Myocyte (in vitro differentiated cells): ENCODE data around the gene KIAA0232. TPM values are rescaled to one million over a fixed set of nuclear protein-coding genes. Genes with fewer than 3 reads are reported as not detected.

Experiments used
- DNase-seq: peaks from one replicate; pipeline ENCODE4 v3.0.0-alpha.2; 2012; ENCODE audit warnings: low read depth
- polyA plus RNA-seq: library from polyadenylated mRNA; unstranded; fragments of >200 nt; gene quantifications from one replicate; pipeline ENCODE4 v1.2.1, GENCODE V29; 2012; ENCODE audit warnings: missing spikeins
- total RNA-seq: library from RNA; depleted of rRNA; stranded (reverse); fragments of >200 nt; gene quantifications from 2 replicates; pipeline ENCODE4 v1.2.3, GENCODE V29; 2014

The KIAA0232 gene, protein sequence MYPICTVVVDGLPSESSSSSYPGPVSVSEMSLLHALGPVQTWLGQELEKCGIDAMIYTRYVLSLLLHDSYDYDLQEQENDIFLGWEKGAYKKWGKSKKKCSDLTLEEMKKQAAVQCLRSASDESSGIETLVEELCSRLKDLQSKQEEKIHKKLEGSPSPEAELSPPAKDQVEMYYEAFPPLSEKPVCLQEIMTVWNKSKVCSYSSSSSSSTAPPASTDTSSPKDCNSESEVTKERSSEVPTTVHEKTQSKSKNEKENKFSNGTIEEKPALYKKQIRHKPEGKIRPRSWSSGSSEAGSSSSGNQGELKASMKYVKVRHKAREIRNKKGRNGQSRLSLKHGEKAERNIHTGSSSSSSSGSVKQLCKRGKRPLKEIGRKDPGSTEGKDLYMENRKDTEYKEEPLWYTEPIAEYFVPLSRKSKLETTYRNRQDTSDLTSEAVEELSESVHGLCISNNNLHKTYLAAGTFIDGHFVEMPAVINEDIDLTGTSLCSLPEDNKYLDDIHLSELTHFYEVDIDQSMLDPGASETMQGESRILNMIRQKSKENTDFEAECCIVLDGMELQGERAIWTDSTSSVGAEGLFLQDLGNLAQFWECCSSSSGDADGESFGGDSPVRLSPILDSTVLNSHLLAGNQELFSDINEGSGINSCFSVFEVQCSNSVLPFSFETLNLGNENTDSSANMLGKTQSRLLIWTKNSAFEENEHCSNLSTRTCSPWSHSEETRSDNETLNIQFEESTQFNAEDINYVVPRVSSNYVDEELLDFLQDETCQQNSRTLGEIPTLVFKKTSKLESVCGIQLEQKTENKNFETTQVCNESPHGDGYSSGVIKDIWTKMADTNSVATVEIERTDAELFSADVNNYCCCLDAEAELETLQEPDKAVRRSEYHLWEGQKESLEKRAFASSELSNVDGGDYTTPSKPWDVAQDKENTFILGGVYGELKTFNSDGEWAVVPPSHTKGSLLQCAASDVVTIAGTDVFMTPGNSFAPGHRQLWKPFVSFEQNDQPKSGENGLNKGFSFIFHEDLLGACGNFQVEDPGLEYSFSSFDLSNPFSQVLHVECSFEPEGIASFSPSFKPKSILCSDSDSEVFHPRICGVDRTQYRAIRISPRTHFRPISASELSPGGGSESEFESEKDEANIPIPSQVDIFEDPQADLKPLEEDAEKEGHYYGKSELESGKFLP (N-terminal part only)
- total RNA-seq, result 64.2 and 73.7 TPM in 2 replicates
- 16.5 TPM for polyA plus RNA-seq

DNA sequence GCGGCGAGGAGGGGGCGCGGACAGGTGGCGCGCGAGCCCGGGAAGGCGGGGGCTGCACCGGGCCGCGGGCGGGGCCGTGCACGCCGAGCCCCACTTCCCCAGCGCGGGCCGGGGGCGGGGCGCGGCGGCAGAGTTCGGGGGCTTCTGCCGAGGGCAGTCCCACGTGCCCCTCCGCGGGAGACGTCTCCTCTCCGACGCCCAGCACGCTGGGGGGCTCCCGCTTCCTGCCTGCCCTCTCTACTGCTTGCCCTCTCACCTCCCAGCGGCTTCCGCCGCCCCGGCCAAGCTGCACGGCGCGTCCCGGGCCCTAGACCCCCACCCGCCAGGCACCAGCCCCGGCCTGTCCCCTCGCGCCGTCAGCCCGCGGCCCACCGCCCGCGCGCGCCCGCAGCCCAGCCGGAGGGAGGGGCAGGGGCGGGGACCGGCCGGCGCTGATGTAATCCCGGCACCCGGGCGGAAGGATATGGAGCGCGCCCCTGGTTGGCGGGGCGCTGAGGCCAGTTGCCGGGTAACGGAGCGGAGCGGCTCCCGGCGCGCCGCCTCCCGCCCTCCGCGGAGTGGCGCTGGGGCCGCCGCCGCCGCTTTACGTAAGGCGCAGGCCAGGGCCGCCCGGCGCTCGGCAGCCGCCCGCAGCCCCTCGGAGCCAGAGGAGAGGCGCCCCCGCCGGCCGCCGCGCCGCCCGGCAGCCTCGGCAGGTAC lies at the start of gene KIAA0232:
KIAA0232 (plus strand) TSS at position 581 of the 699 bp plus-strand sequence. CDS start 41,727 bp downstream, outside the sequence.
- peak; percentile 94 for DNase-seq

DNA sequence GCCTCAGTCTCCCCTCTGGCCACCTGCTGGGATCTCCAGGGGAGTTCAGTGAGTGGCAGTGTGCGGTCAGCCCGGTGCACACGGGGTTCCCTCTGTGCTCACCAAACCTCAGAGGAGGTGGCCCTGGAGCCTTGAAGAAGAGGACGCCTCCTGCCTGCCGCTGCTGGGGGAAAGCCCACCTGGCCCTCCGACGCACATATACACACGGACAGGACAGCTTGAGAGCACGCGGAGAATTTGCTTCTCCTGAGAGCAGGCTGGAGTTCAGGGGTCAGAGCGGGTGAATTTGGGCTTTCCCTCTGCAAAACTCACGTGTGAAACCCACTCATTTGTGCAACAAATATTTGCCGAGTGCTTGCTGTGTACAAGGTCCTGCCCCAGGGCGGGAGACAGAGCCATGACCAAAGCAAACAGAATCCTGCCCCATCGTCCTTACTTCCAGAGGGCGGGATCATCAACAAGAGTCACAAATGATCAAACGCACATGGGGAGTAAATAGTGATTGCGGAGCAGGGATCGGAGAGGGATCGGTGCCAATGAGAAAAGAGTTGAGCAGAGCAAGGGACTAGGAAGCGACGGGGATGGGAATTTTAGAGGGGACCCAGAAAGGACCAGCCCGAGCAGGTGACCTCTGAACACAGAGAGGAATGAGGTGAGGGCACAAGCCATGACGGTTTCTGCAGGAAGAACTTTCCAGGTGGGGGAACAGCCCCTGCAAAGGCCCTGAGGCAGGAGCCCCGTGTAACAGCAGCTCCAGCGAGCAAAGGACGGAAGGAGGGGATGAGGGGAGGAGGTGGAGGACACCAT lies 49.0 kb upstream of the KIAA0232 start:
- no peak for DNase-seq

DNA sequence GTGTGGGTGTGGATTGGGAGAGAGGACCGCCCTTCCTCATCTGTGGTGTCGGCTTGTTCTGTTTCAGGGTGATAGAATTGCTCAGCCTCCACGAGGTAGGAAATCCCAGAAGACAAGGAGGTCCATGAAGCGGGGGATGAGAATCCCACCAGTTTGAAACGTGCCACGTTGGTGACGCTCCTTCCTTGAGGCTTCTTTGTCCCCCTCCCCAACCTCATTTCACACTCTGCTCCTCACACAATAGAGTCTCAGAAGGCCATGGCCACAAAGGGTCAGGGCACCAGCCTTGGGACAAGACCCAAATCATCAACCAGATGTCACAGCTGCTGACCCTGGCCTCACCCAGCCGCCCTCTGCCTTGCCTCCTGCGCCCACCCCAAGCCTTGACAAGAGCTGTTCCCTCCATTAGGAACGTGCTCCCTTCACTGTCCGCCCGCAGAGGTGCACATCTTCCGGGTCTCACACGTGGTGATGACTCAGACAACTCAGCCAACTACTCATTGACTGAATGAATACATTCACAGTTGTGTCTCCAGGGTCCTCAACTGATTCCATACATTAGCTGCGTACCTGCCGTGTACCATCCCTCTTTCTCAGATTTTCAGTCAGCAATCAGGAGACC lies 48.3 kb upstream of the KIAA0232 start:
- DNase-seq, result no peak

DNA sequence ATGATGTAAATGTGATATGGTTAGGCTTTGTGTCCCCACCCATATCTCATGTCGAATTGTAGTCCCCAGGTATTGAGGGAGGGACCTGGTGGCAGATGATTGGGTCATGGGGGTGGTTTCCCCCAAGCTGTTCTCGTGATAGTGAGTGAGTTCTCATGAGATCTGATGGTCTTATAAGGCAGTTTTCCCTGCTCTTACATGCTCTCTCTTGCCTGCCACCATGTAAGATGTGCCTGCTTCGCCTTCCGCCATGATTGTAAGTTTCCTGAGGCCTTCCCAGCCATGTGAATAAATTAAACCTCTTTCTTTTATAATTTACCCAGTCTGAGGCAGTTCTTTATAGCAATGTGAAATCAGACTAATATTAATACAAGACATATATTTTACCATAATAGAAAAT lies 42.6 kb upstream of the KIAA0232 start:
- no peak for DNase-seq

DNA sequence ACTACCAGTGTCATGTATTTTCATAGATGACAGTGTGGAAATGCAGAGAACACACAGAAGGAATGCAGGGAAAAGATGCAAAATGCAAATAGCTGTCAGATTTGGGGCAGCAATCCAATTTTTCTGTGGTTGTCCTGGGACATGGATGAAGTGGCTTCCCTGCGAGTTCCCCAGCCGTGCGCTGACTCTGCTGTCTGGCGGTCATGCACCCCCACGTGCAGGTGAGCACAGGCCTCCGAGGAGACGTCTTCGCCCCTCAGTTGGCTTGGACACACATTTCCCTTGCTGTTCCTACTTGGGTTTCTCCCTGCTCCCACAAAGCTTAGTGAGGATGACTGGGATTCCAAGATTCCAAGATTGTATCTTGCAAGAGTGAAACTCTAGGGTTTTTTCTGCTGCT lies 42.2 kb upstream of the KIAA0232 start:
- no peak for DNase-seq

DNA sequence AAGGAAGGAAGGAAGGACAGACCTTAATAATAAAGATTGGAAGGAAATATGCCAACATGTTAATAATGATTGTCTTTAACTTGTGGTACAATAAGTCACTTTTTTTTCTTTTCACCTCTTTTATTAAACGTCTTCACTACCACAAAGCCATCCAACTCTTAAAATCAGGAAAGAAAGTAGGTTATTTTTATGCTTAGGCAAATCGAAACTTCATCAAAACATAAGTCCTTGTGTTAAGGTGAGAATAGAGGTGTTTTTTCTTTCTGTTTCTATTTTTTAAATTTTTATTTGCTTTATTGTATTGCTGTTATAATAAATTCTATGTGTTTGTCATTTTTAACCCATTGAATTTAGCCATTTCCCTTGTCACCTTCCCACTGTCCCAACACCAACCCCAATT lies 40.0 kb upstream of the KIAA0232 start:
- DNase-seq, result no peak

DNA sequence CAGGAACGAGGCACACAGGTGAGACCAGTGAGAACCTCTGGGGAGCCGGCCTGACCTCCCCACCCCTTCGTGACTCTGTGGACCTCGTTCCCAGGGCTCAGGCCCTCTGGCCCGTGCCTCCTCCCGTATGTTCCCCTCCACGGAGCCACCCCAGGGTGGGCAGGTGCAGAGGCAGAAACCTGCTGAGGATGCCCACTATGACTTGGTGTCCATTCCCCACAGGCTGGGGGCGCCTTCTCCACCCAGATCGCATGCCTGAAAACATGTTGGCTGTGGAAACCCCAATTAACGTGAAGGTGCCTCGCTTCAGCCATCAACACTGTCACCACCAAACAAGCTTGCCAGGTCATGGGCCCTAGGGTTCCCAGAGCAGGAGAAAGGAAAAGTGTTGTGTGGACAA lies 39.5 kb upstream of the KIAA0232 start:
- no peak for DNase-seq

DNA sequence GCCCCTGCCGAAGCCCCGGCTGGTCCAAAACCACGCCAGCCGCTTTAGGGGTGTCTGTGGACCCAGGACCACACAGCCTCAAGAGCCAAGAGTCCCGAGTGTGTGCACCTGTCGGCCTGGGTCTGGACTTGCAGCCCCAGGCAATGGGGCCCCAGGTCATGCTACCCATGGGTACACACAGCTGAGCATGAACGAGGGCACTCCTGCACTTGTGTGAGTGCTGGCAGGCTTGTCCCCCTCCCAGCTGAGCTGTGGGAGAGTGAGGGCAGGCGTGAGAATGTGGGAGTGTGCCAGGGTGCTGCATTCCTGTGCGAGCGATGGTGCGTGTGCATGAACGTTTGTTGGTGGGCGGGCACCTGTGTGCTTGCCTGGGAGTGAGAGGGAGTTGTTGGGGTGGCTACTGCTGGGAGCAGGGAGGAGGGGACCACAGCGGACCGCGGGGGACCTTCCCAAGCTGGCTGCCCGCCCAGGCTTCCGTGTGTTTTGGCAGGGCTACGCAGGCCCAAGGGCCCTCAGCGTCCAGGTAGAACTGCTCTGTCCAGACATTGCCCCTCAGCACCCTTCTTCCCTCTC lies 35.7 kb upstream of the KIAA0232 start:
- DNase-seq, result no peak

DNA sequence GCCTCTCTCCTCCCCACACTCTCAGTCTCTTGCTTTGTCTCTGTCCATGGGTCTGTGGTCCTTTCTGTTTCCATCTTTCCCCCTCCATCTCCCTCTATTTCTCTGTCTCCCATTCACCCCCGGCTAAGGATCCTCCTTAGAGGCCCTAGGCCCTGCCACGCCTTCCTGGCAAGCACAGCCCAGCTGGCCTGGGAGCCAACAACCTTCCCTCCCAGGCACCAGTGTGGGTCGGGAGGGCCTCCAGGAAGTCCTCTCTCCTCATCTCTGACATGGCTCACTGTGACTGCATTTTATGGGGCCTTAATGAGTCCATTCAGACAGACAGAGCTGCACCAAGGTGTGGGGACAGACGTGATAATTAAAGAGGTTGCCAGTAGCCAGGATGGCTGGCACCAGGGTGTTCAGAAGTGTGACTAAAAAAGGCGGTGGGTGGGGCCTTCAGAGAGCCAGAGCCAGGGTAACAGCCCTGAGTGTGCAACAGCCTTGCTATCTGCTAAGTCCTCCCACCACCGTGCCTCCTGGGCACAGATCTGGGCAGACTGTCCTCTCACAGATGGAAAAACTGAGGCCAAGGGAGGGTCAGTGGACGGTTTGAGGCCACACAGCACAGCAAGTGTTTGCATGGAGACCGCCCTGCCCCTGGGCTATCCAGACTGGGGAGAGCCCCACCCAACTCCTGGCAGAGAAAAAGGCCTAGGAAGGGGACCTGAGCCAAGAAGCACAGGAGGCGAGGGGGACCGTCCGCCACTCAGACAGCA lies 35.1 kb upstream of the KIAA0232 start:
- no peak for DNase-seq

DNA sequence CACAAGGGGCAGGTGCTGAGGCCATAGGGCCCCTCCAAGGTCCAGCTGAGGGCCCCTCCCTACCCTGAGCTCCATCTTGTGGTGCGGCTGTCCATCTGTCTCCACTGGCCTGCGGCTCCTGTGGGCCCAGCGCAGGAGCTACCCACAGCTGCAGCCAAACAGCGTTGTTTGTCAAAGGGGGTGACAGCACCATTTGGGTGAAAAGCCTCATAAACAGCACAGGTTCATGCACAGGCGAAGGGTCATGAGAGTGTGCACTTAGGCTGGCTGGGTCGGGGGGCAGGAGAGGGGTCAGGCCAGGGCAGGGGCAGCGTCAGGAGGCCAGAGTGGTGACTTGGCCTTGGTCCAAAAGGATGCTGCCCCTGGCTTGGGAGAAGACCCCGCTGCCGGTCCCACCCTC lies 34.2 kb upstream of the KIAA0232 start:
- no peak for DNase-seq

DNA sequence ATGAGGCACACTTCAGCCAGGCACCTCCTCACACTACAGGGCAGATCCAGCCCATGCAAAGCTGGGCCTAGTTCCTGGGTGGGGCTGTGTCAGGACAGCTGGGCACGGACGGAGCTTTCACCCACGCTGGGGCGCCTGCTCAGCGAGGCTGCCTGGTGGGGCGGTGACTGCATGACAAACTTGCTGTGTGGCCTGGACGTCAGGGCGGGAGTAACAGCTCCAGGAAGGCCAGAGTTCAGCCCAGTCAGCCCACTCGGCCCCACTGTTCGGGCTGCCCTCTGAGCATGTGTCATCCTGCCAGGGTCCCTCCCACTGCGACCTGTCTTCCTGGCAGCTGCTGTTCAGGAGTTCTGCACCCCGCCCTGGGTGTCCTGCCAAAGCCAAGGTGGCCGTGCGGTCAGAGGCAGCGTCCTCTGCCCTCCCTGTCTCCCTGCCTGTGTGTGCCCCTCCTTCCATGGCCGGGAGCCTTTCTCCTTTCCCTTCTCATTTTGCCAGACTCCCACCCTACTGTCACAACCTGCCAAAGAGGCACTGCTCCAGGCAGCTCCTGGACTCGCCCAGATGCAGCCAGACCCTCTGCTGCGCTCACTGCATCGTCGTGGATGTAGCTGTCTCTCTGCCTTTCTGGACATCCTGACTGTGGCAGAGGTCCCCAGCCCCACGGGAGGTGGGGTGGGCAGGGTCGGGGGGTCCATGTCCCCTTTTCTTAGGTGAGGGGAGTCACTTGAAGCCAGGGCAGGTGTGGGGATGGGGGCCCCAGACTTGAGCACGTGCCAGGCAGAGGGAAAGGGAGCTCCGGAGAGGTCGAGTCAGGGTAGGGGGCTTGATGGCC lies 33.0 kb upstream of the KIAA0232 start:
- peak; percentile 86 for DNase-seq

DNA sequence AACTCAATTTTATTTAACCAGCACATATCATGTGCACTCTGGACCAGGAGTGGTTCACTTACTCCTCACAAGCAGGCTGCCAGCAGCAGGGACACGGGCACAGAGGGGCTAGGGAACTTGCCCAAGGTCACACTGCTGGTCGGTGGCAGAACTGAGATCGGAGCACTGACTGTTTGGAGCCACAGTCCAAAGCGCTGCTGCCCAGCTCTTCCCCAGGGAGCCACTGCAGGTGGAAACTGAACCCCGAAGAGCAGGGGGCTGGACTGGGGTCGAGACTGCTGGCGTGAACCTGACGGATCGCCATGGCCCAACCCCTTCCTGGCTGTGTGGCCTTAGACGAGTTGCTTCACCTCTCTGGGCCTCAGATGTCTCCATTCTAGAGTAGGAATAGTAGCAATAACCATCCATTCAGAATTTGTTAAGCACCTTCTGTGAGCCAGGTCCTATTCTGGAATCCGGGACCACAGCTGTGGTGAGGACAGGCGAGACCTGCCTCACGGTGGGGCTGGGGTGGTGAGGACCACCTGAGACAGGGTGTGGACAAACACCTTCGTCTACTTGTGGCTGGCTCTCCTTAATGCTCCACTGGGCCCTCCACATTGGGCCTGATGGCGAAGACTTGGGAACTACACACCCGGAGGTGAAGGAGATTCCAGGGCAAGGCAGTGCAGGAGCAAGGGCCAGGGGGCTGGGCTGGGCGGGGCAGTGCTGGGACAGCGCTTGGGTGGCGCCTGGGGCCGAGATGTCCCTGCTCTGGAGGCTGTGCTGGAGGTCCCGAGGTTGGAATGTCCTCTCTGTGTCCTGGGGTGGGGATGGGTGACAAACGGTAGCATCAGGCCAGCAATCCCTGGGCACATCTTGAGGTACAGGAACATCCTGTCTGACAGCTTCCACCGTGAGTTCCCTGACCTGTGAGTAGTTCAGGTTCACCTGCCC lies 32.0 kb upstream of the KIAA0232 start:
- no peak for DNase-seq

DNA sequence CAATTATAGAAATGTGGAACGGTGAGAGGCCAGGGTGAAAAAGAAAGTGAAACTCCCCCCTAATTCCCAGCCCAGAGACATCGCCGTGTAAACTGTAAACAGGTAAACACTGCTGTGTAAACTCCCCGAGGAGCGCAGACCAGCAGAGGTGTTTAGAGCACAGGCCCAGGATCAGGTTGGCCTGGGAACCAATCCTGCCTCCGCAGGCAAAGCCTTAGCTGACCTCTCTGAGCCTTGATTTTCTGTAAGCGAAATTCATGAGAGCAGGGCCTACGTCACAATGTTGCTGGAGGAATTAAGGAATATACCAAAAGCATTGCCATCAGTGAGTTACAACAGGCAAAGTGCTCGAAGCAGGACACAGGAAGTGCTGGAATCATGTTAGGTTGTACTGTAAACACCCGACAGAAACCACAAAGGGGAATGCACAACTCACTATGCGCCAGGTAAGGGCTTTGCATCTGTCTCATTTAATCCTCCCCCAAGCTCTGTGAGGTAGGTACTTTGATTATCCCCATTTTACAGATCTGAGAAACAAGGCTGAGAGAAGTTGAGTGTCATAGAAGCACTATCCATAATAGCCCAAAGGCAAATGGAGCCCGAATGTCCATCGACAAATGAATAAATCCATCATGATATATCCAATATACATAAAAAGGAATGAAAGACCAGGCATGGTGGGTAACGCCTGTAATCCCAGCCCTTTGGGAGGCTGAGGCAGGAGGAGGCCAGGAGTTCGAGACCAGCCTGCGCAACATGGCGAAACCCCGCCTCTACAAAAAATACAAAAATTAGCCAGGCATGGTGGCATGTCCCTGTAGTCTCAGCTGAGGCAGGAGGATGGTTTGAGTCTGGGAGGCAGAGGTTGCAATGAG lies 30.7 kb upstream of the KIAA0232 start:
- no peak for DNase-seq

DNA sequence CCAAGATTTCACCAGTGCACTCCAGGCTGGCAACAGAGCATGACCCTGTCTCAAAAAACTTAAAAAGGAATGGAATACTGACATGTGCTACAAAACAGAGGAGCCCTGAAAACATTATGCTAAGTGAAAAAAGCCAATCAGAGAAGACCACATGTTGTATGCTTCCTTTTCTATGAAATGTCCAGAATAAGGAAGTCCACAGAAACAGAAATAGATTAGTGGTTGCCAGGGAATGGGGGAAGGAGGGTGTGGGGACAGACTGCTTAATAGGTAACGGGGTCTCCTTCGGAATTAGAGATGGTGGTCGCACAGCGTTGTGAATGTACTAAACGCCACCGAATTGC lies 30.1 kb upstream of the KIAA0232 start:
- no peak for DNase-seq

DNA sequence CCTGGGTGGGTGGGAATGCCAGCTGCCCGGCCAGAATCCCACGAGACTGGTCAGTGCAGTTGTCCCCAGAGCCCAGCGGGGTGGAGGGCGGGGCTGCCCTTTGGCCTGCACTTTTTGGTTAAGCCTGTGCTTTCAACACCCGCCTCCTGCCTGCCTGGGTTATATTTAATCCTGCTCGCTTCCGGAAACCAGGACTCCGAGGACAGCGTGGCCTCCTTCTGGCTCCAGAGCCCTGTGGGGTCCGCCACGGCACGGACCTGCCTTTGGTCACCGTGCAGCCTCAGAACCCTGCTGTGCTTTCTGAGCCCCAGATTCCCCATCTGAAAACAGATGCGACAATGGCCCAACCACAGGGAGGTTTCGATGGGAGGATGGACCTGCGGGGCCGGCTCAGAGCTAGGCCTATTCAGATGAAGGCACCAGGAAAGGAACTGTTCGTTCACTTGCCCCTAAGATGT lies 29.4 kb upstream of the KIAA0232 start:
- peak; percentile 61 for DNase-seq

DNA sequence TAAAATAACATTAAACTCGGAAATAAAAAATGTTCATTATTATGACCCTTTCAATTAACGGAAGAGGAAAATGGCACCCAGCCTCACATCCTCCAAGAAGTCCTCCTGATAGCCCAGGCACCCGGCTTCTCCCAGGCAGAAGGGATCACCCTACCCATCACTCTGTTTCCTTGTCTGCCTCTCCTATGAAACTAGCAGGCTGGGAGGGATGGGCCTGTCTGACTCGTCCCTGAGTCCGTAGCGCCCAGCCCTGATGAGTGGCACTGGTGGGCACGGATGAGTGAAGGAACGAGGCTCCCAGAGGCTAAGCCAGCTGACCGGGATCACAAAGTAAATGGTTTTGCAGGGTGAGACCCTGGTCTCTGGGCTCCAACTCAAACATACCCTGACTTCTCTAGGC lies 28.6 kb upstream of the KIAA0232 start:
- DNase-seq, result no peak
